ENCODE measurements around the gene ECHDC1. TPM values are rescaled to one million over a fixed set of nuclear protein-coding genes. Genes with fewer than 3 reads are reported as not detected.

Gene ECHDC1
- total and polyA plus RNA-seq, 10 donors, result 31.3 to 60.4 (median 47.3) TPM

DNA sequence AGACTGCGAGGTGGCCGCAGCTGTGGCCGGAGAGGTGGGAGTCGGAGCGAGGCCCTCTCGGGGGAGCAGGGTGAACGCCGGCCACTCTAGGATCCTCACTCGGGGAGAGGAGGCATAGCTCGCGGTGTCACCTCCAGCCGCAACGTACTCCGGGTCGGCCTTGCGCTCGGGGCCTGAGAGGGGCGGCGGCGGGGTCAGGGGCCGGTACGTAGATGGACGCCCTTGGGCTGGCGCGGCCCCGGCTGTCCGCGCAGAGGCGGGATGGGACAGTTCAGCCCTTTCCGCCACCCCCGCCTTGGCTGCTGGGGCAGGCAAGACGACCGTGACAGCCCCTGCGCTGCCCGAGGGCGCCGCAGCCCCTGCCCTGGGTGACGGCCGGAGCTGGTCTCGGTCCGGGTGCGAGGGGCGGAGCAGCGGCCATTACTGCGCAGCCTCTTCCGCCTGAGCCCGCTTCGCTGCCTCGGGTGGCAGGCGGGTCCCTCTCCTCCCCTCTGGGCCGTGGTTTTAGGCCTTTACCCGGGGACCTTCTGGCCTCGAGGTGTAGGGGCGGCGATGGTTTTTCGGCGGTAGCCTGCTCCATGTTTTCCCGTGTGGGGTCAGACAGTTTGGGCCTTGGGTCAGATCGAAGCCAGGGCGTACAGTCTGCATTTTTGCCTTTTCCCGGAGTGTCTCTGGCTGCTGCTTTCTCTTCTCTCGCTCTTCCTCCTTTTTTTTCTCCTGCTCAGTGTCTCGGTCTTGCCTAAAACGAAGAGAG is 76.3 kb downstream of the ECHDC1 start:
- intact Hi-C loops (cut with DNase I; ENCODE audit: low total_unique reads), result loop anchor here (10.0 kb wide), 1 partner anchor 1282 kb away; the partner anchor contains the start of gene TRMT11
- no peaks in the 10 kb centered on the region for H3K9me3 ChIP-seq
- peaks cover 13 to 59% (median 43%) of the 10 kb centered on the region in 6 donors for H3K4me1 ChIP-seq
- WGBS, 5 donors, result 0 to 1% (median 1%) methylated on average over 21 to 64 of the region's 64 CpGs
- H3K27me3 ChIP-seq (replicated peaks in 1 of 7), result no peaks in the 10 kb centered on the region
- peak overlapping the region; percentile 68 to 94 (median 80) for H3K4me3 ChIP-seq
- TF ChIP-seq POLR2AphosphoS5 (IDR thresholded peaks at IDR 0.05) (peak; percentile 95 to 97 (median 96)), POLR2A (IDR thresholded peaks at IDR 0.05) (peak in 2 of 3 donors; percentile 86 to 88)
- TF ChIP-seq, protein P1, sequence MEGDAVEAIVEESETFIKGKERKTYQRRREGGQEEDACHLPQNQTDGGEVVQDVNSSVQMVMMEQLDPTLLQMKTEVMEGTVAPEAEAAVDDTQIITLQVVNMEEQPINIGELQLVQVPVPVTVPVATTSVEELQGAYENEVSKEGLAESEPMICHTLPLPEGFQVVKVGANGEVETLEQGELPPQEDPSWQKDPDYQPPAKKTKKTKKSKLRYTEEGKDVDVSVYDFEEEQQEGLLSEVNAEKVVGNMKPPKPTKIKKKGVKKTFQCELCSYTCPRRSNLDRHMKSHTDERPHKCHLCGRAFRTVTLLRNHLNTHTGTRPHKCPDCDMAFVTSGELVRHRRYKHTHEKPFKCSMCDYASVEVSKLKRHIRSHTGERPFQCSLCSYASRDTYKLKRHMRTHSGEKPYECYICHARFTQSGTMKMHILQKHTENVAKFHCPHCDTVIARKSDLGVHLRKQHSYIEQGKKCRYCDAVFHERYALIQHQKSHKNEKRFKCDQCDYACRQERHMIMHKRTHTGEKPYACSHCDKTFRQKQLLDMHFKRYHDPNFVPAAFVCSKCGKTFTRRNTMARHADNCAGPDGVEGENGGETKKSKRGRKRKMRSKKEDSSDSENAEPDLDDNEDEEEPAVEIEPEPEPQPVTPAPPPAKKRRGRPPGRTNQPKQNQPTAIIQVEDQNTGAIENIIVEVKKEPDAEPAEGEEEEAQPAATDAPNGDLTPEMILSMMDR (IDR thresholded peaks at IDR 0.05 in 8 of 11, conservative IDR thresholded peaks at IDR 0.05 in 3 of 11), result no peak
- H3K36me3 ChIP-seq, result no peaks in the 10 kb centered on the region
- H3K27ac ChIP-seq, result peak overlapping the region; percentile 98 to 100 (median 99)
- DNase-seq, result peak; percentile 96

GRCh38 chr6:127266178-127266891 is 77.1 kb downstream of the ECHDC1 start, which contains the start of gene RNF146:
RNF146 (plus strand) TSS chr6:127266864; CDS start chr6:127280339, 13,475 bp downstream.
- TF ChIP-seq, protein P1 (IDR thresholded peaks at IDR 0.05 in 8 of 11, conservative IDR thresholded peaks at IDR 0.05 in 3 of 11), result peak; percentile 52 to 84 (median 78)
- no peak for TF ChIP-seq POLR2A (IDR thresholded peaks at IDR 0.05)
- Histone ChIP-seq H3K4me1 (peaks cover 13 to 51% (median 37%) of the 10 kb centered on the region in 6 donors), H3K27me3 (replicated peaks in 1 of 7) (no peaks in the 10 kb centered on the region), H3K9me3 (no peaks in the 10 kb centered on the region), H3K4me3 (peak within 1 kb of the TSS; percentile 68 to 94 (median 80)), H3K36me3 (no peaks in the 10 kb centered on the region), H3K27ac (peak within 1 kb of the TSS; percentile 98 to 100 (median 99))
- WGBS, 5 donors, result 0 to 1% (median 0%) methylated on average over 27 to 40 of the region's 40 CpGs
- intact Hi-C loops (cut with DNase I; ENCODE audit: low total_unique reads), result loop anchor here (10.0 kb wide), 1 partner anchor 1282 kb away; the partner anchor contains the start of gene TRMT11
- DNase-seq, result no peak

DNA sequence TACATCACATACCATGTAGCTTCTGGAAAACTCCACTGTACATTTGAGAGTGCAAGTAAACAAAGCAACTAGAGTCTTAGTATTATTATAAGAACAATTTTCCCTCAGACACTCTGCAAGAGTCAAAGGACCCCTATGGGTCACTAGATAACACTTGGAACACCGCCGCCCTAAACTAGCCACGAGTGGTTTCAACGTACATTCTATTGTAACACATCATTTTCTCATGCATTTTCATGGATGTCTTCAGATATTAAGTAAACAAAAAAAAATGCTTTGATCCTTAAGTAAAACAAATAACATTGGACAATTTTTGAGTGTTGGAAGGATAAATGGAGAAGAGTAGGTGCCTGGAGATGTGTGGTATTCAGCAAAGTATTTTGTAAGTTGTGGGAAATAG is 79.9 kb downstream of the ECHDC1 start:
- Histone ChIP-seq H3K27ac (no peak overlapping the region), H3K4me1 (peaks cover 2 to 23% (median 15%) of the 10 kb centered on the region in 6 donors), H3K4me3 (no peak overlapping the region), H3K27me3 (replicated peaks in 1 of 7) (no peaks in the 10 kb centered on the region), H3K36me3 (no peaks in the 10 kb centered on the region), H3K9me3 (no peaks in the 10 kb centered on the region)
- 64 to 71% (median 70%) methylated on average over 4 of the region's 4 CpGs for WGBS, 5 donors
- TF ChIP-seq, protein P1 (IDR thresholded peaks at IDR 0.05 in 8 of 11, conservative IDR thresholded peaks at IDR 0.05 in 3 of 11), result no peak
- TF ChIP-seq POLR2AphosphoS5 (IDR thresholded peaks at IDR 0.05) (no peak), POLR2A (IDR thresholded peaks at IDR 0.05) (no peak)
- intact Hi-C loops (cut with DNase I; ENCODE audit: low total_unique reads), result loop anchor here (10.0 kb wide), 1 partner anchor 1279 kb away; the partner anchor contains the start of gene TRMT11
- DNase-seq, result no peak

All from spleen (tissue), 11 donors.